Coronary artery (tissue), 2 donors: Measurements from ENCODE around the gene TANC1.
A peak's percentile ranks its signal among the peaks of the same experiment; 100 is the strongest.

Source experiments
- DNase-seq: peaks from one replicate; pipeline ENCODE4 v3.0.0-alpha.2; 2017; ENCODE audit warnings: low spot score
- H3K27ac ChIP-seq, 2 donors: fragments of 200-600 bp; sonication (generic); one replicate each; pipeline ENCODE4 v1.5.1; 2016 to 2019
- H3K4me3 ChIP-seq: fragments of 200-600 bp; sonication (generic); 2 replicates; pipeline ENCODE4 v1.5.1; 2016; ENCODE audit warnings: mild to moderate bottlenecking, moderate library complexity
- TF ChIP-seq, protein P1 (sequence below): fragments of 200-600 bp; sonication (generic); IDR thresholded peaks from one replicate; pipeline ENCODE4 v1.5.1; 2019; ENCODE audit warnings: antibody characterized with exemption

The TANC1 gene

DNA sequence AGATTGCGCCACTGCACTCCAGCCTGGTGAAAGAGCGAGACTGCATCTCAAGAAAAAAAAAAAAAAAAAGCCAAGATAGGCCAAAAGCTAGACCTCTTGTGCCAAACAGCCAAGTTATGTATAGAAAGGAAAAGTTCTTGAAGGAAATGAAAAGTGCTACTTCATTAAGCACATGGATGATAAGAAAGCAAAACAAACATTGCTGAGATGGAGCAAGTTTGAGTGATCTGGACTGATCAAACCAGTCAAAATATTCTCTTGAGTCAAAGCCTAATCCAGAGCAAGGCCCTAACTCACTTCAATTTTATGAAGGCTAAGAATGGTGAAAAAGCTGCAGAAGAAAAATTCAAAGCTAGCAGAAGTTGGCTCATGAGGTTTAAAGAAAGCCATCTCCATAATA is 28.1 kb upstream of the TANC1 start:
- DNase-seq: no peak
- TF ChIP-seq, protein P1, sequence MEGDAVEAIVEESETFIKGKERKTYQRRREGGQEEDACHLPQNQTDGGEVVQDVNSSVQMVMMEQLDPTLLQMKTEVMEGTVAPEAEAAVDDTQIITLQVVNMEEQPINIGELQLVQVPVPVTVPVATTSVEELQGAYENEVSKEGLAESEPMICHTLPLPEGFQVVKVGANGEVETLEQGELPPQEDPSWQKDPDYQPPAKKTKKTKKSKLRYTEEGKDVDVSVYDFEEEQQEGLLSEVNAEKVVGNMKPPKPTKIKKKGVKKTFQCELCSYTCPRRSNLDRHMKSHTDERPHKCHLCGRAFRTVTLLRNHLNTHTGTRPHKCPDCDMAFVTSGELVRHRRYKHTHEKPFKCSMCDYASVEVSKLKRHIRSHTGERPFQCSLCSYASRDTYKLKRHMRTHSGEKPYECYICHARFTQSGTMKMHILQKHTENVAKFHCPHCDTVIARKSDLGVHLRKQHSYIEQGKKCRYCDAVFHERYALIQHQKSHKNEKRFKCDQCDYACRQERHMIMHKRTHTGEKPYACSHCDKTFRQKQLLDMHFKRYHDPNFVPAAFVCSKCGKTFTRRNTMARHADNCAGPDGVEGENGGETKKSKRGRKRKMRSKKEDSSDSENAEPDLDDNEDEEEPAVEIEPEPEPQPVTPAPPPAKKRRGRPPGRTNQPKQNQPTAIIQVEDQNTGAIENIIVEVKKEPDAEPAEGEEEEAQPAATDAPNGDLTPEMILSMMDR: no peak
- Histone ChIP-seq H3K4me3 (no peak overlapping the region), H3K27ac (no peak overlapping the region)

- no peak overlapping the region for H3K27ac ChIP-seq
- DNase-seq: no peak
- no peak overlapping the region for H3K4me3 ChIP-seq
- TF ChIP-seq, protein P1: no peak
Measured at GRCh38 chr2:158943973-158944372, 24.5 kb upstream of the TANC1 start.

- Histone ChIP-seq H3K27ac (no peak overlapping the region), H3K4me3 (no peak overlapping the region)
- TF ChIP-seq, protein P1: no peak
- no peak for DNase-seq
Measured at GRCh38 chr2:158948964-158949699, 19.3 kb upstream of the TANC1 start.

DNA sequence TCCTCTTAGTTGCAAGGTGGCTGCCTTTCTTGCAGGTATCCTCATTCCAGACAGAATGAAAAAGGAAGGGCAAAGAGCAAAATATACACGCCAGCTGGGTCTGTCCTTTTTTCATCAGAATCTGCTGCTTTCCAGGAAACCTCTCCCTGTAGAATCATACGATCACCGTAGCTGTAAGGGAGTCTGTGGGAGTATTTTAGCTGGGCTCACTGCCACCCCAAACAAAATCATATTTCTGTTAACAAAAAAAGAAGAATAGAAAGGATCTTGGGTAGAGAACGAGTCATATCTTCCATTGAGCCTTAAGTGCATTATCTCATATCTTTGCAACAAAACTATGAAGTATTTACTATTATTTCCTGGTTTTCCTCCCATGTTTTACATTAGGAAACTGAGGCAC is 15.0 kb upstream of the TANC1 start:
- Histone ChIP-seq H3K4me3 (no peak overlapping the region), H3K27ac (peak overlapping the region; percentile 62 to 75)
- DNase-seq: no peak
- TF ChIP-seq, protein P1: no peak

- Histone ChIP-seq H3K4me3 (no peak overlapping the region), H3K27ac (peak overlapping the region; percentile 62 to 75)
- peak; percentile 83 for DNase-seq
- TF ChIP-seq, protein P1: no peak
Measured at GRCh38 chr2:158953926-158954763, 14.3 kb upstream of the TANC1 start.

- no peak for DNase-seq
- H3K4me3 ChIP-seq: no peak overlapping the region
- H3K27ac ChIP-seq: no peak overlapping the region
Measured at GRCh38 chr2:158955842-158956365, 12.5 kb upstream of the TANC1 start.

More at GRCh38 chr2:158955842-158956365, 12.5 kb upstream of the TANC1 start:
- TF ChIP-seq, protein P1: no peak
